Measurements from ENCODE around the gene HS3ST4. TPM values are rescaled to one million over a fixed set of nuclear protein-coding genes. Genes with fewer than 3 reads are reported as not detected.

HS3ST4 gene
- total and polyA plus RNA-seq, 2 experiments from 2014 or later = not detected

DNA sequence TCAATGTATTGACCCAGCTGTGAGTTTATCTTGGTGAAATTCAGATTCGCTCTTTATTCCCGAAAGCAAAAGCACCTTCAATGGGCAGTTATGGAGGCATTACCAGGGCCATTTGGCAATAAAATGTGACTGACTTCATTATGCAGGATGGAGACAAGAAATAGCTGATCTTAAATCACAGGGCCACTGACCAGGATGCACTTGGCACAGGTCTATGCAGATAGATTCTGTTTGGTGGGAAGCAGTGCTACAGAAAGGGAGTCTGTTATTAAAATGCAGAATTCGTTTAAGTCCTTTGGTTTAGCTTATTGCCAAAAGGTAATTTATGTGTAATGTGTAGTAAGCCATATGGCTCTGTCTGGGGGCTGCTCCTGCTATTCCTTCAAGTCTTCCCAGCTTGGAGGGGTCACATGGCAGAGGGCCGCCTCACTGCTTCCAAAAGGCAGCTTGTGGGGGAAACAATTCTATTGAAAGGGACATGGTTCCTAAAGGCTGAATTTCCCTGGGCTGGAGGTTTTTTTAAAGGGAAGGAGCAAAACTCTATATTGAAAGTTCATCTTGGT, 239.8 kb downstream of the HS3ST4 start:
- no peaks in the 10 kb centered on the region for H3K79me2 ChIP-seq (ENCODE audit: insufficient read depth)
- H2AFZ ChIP-seq = no peak overlapping the region
- H3K9me3 ChIP-seq (ENCODE audit: low read depth) = no peaks in the 10 kb centered on the region
- no peak overlapping the region for H3K4me2 ChIP-seq (ENCODE audit: unreplicated experiment)
- no peaks in the 10 kb centered on the region for H3K36me3 ChIP-seq (ENCODE audit: low read depth)
- no peaks in the 10 kb centered on the region for H3K4me1 ChIP-seq (ENCODE audit: insufficient read depth)
- H3K9me2 ChIP-seq (ENCODE audit: insufficient read depth) = no peaks in the 10 kb centered on the region
- no peaks in the 10 kb centered on the region for H3F3A ChIP-seq (ENCODE audit: insufficient read depth)
- H3K27me3 ChIP-seq (replicated peaks; ENCODE audit: insufficient read depth) = no peaks in the 10 kb centered on the region
- in situ Hi-C loops (cut with MboI) = no loop called here
- H4K20me1 ChIP-seq (ENCODE audit: insufficient read depth) = no peaks in the 10 kb centered on the region
- TF ChIP-seq EZH2phosphoT487 (IDR thresholded peaks at IDR 0.05; ENCODE audit: insufficient read depth, low read depth) = no peak
- TF ChIP-seq EZH2 (IDR thresholded peaks at IDR 0.05; ENCODE audit: insufficient read depth, poor library complexity, severe bottlenecking) = no peak
- 52 to 55% methylated on average over 4 of the region's 4 CpGs for WGBS, 2 experiments (ENCODE audit: low coverage in 1 of 2, low lambda C conversion rate in 2 of 2, missing lambda C conversion rate in 2 of 2)
- no peak overlapping the region for H3K27ac ChIP-seq
- DNase-seq = no peak
- no peak overlapping the region for H3K4me3 ChIP-seq
- H3K9ac ChIP-seq = no peak overlapping the region

GRCh38 chr16:25941800-25942499, 250.2 kb downstream of the HS3ST4 start:
- Histone ChIP-seq H2AFZ (no peak overlapping the region), H3K79me2 (ENCODE audit: insufficient read depth) (no peaks in the 10 kb centered on the region), H3K27me3 (replicated peaks; ENCODE audit: insufficient read depth) (no peaks in the 10 kb centered on the region), H3K4me1 (ENCODE audit: insufficient read depth) (no peaks in the 10 kb centered on the region), H3K27ac (no peak overlapping the region), H4K20me1 (ENCODE audit: insufficient read depth) (no peaks in the 10 kb centered on the region), H3F3A (ENCODE audit: insufficient read depth) (no peaks in the 10 kb centered on the region), H3K36me3 (ENCODE audit: low read depth) (no peaks in the 10 kb centered on the region), H3K4me3 (no peak overlapping the region), H3K9me2 (ENCODE audit: insufficient read depth) (no peaks in the 10 kb centered on the region), H3K9ac (no peak overlapping the region), H3K9me3 (ENCODE audit: low read depth) (no peaks in the 10 kb centered on the region), H3K4me2 (ENCODE audit: unreplicated experiment) (no peak overlapping the region)
- in situ Hi-C loops (cut with MboI) = no loop called here
- TF ChIP-seq EZH2 (IDR thresholded peaks at IDR 0.05; ENCODE audit: insufficient read depth, poor library complexity, severe bottlenecking) = no peak
- no peak for TF ChIP-seq EZH2phosphoT487 (IDR thresholded peaks at IDR 0.05; ENCODE audit: insufficient read depth, low read depth)
- 32 to 42% methylated on average over 4 of the region's 4 CpGs for WGBS, 2 experiments (ENCODE audit: low coverage in 1 of 2, low lambda C conversion rate in 2 of 2, missing lambda C conversion rate in 2 of 2)
- DNase-seq = no peak

DNA sequence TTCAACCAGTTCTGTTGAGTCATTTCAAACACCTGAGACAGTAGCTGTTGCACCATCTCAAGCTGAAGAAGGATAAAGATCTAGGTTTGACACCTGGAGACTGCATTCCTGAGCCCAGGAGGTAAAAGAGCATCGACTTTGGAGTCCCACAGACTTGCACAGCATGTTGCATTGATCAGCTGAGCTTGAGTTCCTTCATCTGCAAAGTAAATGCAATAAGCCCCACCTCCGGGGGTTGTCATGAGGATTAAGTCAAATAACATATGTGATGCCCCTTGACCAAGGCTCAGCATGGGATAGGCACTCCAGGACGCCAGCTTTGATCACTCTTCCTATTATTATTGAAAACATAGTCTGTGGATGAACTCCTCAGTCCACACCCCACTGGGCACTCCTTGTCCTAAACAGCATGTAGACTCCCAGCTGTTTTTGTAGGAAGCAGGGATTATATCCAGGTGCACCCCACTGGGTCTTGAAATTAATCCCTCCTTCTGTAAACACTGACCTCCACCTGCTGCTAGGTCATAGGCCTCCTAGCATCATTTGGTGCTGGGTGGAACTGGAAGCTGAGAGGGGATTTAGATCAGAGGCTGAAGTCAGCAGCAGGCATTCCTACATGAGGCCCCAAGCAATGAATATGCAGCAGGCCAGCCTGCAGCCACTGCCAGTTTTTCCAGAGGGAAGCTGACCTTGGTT, 259.0 kb downstream of the HS3ST4 start:
- Histone ChIP-seq H2AFZ (no peak overlapping the region), H3K4me3 (no peak overlapping the region), H3K27me3 (replicated peaks; ENCODE audit: insufficient read depth) (no peaks in the 10 kb centered on the region), H3K27ac (no peak overlapping the region), H3F3A (ENCODE audit: insufficient read depth) (no peaks in the 10 kb centered on the region), H3K4me1 (ENCODE audit: insufficient read depth) (no peaks in the 10 kb centered on the region), H3K79me2 (ENCODE audit: insufficient read depth) (no peaks in the 10 kb centered on the region), H4K20me1 (ENCODE audit: insufficient read depth) (no peaks in the 10 kb centered on the region), H3K9ac (no peak overlapping the region), H3K4me2 (ENCODE audit: unreplicated experiment) (no peak overlapping the region), H3K9me3 (ENCODE audit: low read depth) (no peaks in the 10 kb centered on the region), H3K36me3 (ENCODE audit: low read depth) (no peaks in the 10 kb centered on the region), H3K9me2 (ENCODE audit: insufficient read depth) (no peaks in the 10 kb centered on the region)
- DNase-seq = no peak
- in situ Hi-C loops (cut with MboI) = no loop called here
- TF ChIP-seq EZH2 (IDR thresholded peaks at IDR 0.05; ENCODE audit: insufficient read depth, poor library complexity, severe bottlenecking) (no peak), EZH2phosphoT487 (IDR thresholded peaks at IDR 0.05; ENCODE audit: insufficient read depth, low read depth) (no peak)
- WGBS, 2 experiments (ENCODE audit: low coverage in 1 of 2, low lambda C conversion rate in 2 of 2, missing lambda C conversion rate in 2 of 2) = 1 to 4% methylated on average over 3 of the region's 3 CpGs

DNA sequence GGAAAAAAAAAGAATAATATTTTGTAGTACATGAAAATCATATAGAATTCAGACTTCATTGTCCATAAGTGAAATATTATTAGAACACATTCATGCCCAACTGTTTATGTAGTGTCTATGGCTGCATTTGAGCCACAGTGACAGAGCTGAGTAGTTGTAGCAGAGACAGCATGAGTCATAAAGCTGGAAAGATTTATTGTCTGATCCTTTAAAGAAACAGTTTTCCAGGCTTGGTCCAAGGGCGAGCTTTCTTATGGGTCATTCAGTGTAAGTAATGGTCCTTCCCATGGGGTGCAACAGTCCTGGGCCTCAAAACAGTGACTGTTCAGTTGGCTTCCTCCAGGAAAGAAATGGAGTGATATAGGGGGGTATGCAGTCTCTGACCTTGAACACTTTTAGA, 260.2 kb downstream of the HS3ST4 start:
- no peak overlapping the region for H3K9ac ChIP-seq
- H3K4me3 ChIP-seq = no peak overlapping the region
- H3K27me3 ChIP-seq (replicated peaks; ENCODE audit: insufficient read depth) = no peaks in the 10 kb centered on the region
- H3K79me2 ChIP-seq (ENCODE audit: insufficient read depth) = no peaks in the 10 kb centered on the region
- no peaks in the 10 kb centered on the region for H4K20me1 ChIP-seq (ENCODE audit: insufficient read depth)
- H3K9me2 ChIP-seq (ENCODE audit: insufficient read depth) = no peaks in the 10 kb centered on the region
- H2AFZ ChIP-seq = no peak overlapping the region
- in situ Hi-C loops (cut with MboI) = no loop called here
- H3K36me3 ChIP-seq (ENCODE audit: low read depth) = no peaks in the 10 kb centered on the region
- H3K27ac ChIP-seq = no peak overlapping the region
- H3K9me3 ChIP-seq (ENCODE audit: low read depth) = no peaks in the 10 kb centered on the region
- 35 to 36% methylated on average over 1 of the region's 1 CpG for WGBS, 2 experiments (ENCODE audit: low coverage in 1 of 2, low lambda C conversion rate in 2 of 2, missing lambda C conversion rate in 2 of 2)
- TF ChIP-seq EZH2phosphoT487 (IDR thresholded peaks at IDR 0.05; ENCODE audit: insufficient read depth, low read depth) (no peak), EZH2 (IDR thresholded peaks at IDR 0.05; ENCODE audit: insufficient read depth, poor library complexity, severe bottlenecking) (no peak)
- no peak for DNase-seq
- no peaks in the 10 kb centered on the region for H3K4me1 ChIP-seq (ENCODE audit: insufficient read depth)
- no peak overlapping the region for H3K4me2 ChIP-seq (ENCODE audit: unreplicated experiment)
- no peaks in the 10 kb centered on the region for H3F3A ChIP-seq (ENCODE audit: insufficient read depth)
